GM19193 (cell line): ENCODE measurements around the gene FTCD.

Source experiments
- POLR2A ChIP-seq: IDR thresholded peaks from 4 replicates; pipeline ENCODE4 v1.6.1; 2011; ENCODE audit not compliant: insufficient read depth, insufficient read length; ENCODE audit errors: extremely low read depth

FTCD gene

DNA sequence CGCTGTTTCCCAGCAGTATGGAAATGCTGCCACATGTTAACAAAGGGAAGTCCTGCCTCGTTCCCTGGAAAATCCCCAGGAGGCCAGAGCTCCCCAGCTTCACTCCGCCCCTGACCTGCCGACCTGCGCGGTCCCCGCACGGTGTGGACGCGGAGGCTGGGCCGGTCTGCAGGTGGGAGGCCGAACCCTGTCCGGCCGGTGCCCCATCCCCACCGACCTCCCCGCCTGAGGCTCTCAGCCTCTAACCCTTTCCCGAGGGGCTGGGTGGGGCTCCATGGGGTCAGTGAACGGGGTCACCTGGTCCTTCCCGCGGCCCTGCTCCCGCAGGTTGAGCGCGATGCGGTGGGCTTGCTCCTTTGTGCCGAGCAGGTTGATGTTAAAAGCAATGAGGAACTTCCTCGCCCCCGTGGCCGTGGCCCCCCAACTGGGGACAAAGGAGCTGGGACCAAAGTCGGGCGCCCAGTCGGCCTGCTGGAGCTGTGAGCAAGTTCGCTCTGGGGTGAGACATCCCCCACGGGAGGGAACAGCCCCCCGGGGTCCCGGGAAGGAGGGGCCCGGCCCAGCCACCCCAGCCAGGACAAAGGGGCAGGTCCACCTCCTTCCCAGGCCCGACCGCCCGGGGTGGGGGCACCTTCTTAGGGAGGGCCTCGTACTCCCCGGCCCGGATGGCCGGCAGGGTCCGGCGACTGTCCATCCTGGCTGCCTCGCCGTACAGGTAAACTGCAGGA is 4.0 kb downstream of the FTCD start:
- TF ChIP-seq POLR2A = no peak

DNA sequence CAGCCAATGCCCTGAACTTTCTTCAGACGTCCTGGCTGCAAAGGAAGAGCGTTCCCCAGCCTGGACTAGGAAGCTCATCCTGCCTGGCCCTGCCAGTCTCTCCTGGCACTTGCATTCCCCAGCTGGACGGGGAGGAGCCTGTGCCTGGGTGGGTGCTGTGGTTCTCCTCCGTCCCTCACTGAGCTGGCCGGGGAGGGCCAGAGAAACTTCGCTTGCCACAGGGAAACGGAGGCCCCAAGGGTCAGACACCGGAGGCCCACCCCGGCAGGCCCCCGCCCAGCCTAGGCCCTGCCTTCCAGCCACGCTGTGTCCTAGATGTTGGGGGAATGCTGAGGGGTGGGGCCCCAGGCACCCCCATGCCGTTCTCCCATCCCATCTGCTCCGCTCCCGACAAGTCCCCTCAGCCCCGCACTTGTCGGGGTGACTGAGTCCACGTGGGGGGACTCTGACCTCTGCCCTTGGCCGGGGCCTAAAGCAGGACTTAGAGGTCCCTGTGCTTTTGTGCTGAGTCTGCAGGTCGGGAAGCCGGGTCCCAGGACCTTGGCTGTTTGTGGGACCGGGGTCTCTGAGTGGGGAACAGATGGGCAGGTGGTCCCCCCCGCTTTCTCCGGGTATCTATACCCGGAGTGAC is 4.8 kb downstream of the FTCD start:
- no peak for TF ChIP-seq POLR2A

DNA sequence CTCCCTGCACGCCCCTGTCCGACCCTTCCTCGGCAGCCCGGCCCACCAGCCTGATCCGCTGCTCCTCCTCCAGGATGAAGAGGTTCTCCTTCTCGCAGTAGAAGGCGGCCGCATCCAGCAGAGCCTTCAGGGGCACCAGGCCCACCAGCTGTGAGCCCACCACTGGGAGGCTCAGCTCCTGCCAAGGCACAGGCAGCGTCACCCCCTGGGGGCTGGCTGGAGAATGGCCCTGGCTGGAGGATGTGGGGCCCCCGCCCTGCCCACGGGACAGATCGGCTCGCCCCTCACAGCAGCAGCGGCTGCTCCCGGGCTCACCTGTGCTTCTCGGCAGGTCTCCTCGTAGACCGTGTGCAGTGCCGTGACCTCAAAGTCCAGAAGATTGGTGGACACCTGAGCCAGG is 5.3 kb downstream of the FTCD start:
- no peak for TF ChIP-seq POLR2A

DNA sequence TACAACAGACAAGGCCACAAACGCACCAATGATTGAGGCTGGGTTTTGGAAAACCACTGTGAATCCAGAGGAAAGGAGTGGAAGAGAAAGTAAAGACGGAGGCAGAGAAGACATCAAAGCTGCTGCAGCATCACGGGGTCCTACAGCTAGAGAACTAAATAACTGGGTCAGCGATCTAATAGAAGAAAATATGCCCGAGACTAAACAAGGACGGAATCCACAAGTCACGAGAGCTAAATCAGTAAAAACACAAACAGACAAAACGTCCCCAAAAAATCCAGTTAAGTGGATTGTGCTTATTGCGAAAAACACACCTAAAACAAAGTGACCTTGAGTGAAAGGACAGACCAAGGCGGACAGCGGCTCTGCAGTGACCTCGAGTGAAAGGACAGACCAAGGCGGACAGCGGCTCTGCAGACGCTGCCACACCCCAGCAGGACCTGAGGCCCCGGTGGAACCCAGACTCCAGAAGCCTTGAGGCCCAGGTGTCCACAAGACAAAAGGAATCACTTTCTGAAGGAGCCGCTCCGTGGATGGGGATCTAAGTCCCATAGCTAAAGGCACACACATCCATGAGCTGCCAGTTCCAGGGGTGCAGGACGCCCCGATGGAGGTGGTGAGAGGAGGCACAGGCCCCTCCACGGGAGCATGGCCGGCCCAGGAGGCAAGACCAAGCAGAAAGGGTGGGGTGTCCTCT is 6.0 kb downstream of the FTCD start:
- no peak for TF ChIP-seq POLR2A

DNA sequence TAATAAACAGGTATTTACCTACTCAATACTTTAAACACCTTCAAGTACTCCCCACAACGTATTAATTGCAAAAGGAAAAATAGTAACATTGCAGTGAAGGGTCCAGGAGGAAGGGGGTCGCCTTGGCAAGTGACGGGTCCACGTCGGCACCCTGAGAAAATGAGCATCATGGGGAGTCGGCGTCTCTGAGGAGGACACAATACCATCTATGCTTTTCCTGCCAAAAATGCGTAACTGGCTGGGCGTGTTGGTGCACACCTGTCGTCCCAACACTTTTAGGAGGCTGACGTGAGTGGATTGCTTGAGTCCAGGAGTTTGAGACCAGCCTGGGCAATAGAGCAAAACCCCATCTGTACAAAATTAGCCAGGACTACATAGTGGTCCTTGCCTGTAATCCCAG is 7.3 kb downstream of the FTCD start:
- TF ChIP-seq POLR2A = no peak

DNA sequence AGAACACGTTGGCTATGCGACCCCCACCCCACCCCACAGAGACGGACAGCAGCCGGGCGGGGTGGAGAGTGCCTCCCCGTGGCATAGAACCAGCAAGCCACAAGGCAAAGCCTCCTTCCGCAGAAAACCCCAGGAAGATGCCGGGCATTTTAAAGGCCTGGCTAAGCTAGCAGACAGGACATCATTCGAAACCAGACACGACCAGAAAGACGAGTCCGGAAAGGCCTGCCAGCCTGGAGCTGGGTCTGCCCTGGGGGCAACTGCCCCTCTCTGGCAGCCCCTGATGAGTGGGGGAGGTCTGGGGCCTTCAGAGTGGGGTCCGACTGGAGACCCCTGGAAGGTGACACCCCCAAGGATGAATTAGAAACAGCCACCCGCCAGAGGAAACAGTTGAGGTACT is 8.5 kb downstream of the FTCD start:
- TF ChIP-seq POLR2A = no peak

DNA sequence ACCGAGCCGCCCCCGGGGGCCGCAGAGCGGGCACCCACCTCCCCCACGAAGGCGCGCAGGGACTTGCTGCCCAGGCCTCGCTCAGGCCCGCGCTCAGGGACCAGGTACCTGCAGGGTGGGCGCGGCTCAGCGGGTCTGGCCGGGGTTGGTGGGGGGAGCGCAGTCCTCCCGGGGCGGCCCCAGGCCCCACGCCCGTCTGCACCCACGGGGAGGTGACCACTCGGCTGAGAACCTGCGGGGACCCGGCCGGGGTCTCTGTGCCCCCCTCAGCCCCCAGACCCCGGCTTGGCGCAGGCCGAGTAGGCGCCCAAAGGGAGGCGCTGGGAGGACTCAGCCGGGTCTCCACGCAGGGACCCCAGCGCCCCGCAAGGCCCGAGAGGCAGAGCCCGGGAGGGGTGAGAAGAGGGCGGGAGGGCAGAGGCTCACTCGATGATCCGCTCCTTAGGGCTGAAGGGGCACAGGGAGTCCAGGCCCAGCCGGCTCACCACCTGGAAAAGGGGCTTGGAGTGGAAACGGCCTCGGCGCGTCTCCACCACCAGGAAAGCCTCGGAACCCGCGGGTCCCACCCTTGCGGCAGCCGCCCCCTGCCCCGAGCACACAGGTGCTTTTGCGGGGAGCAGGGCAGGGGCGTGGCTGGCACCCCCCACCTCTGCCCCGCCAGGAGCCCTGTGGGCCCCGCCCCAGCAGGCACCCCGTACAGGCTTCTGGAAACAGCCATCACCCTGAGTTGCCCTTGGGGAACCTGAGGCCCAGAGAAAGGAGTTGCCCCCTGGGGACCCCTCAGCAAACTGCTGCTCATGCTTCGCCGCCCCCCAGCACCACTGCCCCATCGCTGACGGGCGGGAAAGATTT is 9.3 kb downstream of the FTCD start:
- TF ChIP-seq POLR2A = no peak

DNA sequence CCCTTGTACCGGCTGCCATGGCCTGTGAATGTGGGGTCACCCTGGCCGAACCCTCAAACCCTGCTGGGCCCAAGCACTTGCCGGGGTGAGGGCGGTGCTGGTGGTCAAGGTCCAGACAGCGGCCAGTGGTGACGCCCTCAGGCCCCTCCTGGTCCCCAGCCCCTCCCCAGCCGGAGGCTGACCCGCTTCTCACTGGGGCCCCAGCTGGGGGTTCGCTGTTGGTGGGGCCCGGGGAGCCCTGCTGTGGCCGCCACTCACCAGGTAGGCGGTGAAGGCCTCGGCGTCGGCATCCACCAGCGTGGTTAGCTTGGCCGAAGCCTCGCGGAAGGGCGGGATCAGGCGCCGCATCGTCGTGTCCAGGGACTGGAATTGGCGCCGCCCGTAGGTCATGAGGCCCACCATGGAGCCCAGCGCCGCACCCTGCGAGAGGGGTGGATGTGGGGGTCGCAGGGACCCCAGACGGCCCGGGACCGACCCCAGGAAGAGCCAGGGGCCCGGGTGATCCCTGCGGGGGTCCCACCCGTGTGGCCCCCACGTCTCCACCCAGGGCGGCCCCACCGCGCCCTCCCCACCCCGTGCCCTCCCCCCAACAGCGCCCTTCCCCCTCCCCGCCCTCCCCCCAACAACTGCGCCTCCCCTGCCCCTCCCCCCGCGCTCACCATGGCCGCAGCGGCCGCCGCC is 10.1 kb downstream of the FTCD start:
- TF ChIP-seq POLR2A = no peak

DNA sequence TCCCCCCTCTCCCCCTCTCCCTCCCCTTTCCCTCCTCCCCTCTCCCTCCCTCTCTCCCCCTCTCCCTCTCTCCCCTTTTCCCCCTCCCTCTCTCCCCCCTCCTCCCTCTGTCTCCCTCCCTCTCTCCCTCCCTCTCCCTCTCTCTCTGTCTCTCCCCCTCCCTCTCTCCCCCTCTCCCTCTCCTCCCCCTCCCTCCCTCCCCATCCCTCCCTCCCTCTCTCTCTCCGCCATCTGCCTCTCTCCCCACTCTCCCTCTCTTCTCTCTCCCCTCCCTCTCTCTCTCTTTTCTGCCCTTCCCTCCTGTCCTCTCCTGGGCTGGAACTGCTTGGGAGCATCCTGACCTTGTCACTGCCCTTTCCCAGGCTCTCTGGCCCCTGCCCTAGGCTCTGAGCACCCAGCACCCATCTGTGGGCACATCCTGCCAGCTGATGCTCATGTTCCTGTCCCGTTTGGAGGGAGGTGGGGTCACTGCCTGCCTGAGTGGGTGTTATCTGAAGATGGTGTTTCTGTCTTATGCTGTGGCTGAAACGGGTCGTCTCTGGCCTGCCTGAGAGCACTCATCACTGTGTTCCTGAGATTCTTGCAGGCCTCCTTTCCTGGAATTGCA is 10.8 kb downstream of the FTCD start:
- TF ChIP-seq POLR2A = no peak

DNA sequence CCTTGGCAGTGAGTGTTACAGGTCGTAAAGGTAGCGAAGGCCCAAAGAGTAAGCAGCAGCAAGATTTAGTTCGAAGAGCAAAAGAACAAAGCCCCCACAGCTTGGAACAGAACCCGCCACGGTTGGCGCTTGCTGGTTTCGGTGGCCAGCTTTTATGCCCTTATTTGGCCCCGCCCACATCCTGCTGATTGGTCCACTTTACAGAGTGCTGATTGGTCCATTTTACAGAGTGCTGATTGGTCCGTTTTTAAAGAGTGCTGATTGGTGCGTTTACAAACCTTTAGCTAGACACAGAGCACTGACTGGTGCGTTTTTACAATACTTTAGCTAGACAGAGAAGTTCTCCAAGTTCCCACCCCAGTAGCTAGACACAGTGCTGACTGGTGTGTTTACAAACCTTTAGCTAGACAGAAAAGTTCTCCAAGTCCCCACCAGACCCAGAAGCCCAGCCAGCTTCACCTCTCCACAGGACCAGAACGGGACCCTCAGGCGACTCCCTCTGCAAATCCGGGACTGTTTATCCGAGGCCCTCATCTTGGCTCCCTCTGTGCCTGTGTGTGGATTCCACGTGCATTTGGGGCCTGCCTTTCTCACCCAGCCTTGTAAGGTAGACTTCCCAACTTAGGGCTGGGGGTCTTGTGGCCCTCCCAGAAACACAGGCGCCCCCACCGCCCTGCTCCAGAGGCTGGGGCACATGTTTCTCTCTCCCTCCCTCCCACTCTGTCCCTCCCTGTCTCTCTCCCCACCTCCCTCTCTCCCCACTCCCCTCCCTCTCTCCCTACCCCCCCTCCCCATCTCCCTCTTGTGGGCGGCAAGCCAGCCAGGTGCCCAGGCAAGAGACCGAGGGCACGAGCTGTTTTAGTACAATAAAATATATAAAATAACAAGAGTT is 12.6 kb downstream of the FTCD start:
- no peak for TF ChIP-seq POLR2A

DNA sequence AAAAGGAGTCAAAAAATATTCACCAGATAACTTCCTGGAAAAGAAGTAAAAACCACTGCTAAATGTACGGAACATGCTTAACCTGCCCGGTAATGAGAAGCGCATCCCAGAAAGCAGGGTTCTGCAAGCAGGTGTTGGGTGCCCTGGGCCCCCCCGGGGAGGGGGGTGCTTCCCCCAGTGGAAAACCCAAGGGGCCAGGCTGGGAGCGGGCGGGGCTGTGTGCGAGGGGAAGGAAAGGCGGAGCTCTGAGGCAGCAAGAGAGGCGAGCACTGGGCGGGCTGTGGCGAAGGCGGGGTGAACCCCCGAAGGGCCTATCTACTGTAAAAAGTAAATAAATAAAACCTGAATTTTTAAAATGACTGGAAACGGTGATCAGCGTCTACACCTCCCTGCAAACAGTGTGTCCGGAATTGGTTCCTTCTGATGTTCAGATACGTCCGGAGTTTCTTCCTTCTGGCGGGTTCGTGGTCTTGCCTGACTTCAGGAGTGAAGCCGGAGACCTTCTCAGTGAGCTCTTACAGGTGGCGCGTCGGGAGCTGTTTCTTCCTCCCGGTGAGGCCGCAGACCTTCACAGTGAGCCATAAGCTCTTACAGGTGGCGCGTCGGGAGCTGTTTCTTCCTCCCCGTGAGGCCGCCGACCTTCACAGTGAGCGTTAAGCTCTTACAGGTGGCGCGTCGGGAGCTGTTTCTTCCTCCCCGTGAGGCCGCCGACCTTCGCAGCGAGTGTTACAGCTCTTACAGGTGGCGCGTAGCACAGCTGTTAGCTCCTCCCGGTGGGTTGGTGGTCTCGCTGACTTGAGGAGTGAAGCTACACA is 13.4 kb downstream of the FTCD start:
- no peak for TF ChIP-seq POLR2A

DNA sequence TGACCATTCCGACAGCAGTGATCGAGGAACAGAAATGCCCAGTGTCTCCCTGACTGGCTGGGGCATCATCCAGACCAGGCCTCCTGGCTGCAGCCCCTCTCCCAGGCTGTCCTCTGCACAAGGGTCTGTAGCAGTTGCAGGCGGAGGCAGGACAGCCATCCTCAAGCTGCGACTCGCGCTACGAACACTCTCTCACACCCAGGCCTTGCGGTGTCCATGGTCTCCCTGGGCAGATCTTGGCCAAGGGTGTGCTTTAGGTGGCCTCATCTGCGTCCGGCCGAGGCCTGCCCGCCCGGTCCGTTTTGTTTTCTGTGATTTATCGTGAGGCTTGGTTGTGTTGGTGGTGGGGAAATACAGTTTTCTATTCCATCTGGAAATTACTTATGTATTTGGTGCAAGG is 15.7 kb downstream of the FTCD start:
- no peak for TF ChIP-seq POLR2A
